GM21526 (cell line): ENCODE data around the gene SYT13.

Experiments
- ATAC-seq: cut with Tn5 transposase; IDR thresholded peaks from one replicate; pipeline ENCODE4 v1.9.1; 2021; ENCODE audit warnings: moderate library complexity; ENCODE audit not compliant: unreplicated experiment, low FRiP score

The SYT13 gene

GRCh38 chr11:45285930-45286632 is at the start of gene SYT13:
SYT13 (minus strand) TSS chr11:45286341; CDS start chr11:45286207, 134 bp downstream.
- no peak for ATAC-seq

- ATAC-seq, result no peak
Observed at GRCh38 chr11:45335434-45335833, 49.3 kb upstream of the SYT13 start.

GRCh38 chr11:45334836-45335235 is 48.7 kb upstream of the SYT13 start:
- ATAC-seq, result no peak

GRCh38 chr11:45334410-45334809 is 48.3 kb upstream of the SYT13 start:
- ATAC-seq, result no peak

- no peak for ATAC-seq
Observed at GRCh38 chr11:45333001-45333971, 47.1 kb upstream of the SYT13 start.

- no peak for ATAC-seq
Observed at GRCh38 chr11:45332276-45332934, 46.3 kb upstream of the SYT13 start.

- ATAC-seq, result no peak
Observed at GRCh38 chr11:45331839-45332238, 45.7 kb upstream of the SYT13 start.

GRCh38 chr11:45328726-45329125 is 42.6 kb upstream of the SYT13 start:
- no peak for ATAC-seq

GRCh38 chr11:45324459-45324858 is 38.3 kb upstream of the SYT13 start:
- ATAC-seq, result no peak

GRCh38 chr11:45323601-45324249 is 37.6 kb upstream of the SYT13 start:
- ATAC-seq, result no peak

- no peak for ATAC-seq
Observed at GRCh38 chr11:45322891-45323600, 36.9 kb upstream of the SYT13 start.

- no peak for ATAC-seq
Observed at GRCh38 chr11:45322111-45322705, 36.1 kb upstream of the SYT13 start.

- no peak for ATAC-seq
Observed at GRCh38 chr11:45321669-45322068, 35.5 kb upstream of the SYT13 start.

- no peak for ATAC-seq
Observed at GRCh38 chr11:45321031-45321595, 35.0 kb upstream of the SYT13 start.

- ATAC-seq, result no peak
Observed at GRCh38 chr11:45320371-45320770, 34.2 kb upstream of the SYT13 start.

- no peak for ATAC-seq
Observed at GRCh38 chr11:45319077-45319476, 32.9 kb upstream of the SYT13 start.

- ATAC-seq, result no peak
Observed at GRCh38 chr11:45318516-45318915, 32.4 kb upstream of the SYT13 start.

- no peak for ATAC-seq
Observed at GRCh38 chr11:45316258-45316657, 30.1 kb upstream of the SYT13 start.

- no peak for ATAC-seq
Observed at GRCh38 chr11:45314900-45315299, 28.8 kb upstream of the SYT13 start.
